MM.1S (cell line): ENCODE measurements around the gene FCRL5.

ENCODE experiments used
- EZH2 ChIP-seq: fragments of 300-600 bp; sonication (generic); optimal IDR thresholded peaks from 2 replicates; pipeline ENCODE3; 2017; ENCODE audit warnings: low read depth, mild to moderate bottlenecking, antibody characterized with exemption, low read length, mixed read lengths
- EZH2phosphoT487 ChIP-seq: fragments of 300-600 bp; sonication (generic); IDR thresholded peaks from 2 replicates; pipeline ENCODE4 v1.6.1; 2018; ENCODE audit warnings: antibody characterized with exemption, low read length
- TF ChIP-seq, protein P1 (sequence below): fragments of 300-600 bp; sonication (generic); IDR thresholded peaks from 2 replicates; pipeline ENCODE4 v1.5.1; 2016; ENCODE audit warnings: antibody characterized with exemption, low read length, mixed read lengths

DNA sequence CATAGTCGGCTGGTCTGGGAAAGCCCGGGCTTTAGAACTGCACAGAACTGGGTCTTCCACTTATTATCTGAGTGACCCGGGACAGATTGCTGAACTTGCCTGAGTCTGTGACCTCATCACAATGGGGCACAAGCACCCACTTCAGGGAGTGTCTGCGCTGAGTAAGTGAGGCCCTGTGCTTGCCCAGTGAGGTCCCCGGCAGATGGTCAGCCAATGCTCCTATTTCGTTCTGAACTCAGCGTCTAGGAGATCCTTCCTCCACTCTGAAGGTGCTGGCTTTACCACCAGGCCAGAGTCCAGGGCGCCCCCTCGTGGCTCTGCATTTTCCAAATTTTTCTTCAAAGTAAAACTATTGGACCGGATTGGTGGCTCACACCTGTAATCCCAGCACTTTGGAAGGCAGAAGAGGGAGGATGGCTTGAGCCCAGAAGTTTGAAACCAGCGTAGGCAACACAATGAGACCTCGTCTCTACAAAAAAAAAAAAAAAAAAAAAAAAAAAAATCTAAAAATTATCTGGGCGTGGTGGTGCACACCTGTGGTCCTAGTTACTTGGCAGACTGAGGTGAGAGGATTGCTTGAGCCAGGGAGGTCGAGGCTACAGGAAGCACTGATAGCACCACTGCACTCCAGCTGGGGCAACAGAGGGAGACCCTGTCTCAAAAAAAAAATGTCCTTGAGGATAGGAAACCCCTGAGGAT, 61.7 kb downstream of the FCRL5 start:
- TF ChIP-seq, protein P1, sequence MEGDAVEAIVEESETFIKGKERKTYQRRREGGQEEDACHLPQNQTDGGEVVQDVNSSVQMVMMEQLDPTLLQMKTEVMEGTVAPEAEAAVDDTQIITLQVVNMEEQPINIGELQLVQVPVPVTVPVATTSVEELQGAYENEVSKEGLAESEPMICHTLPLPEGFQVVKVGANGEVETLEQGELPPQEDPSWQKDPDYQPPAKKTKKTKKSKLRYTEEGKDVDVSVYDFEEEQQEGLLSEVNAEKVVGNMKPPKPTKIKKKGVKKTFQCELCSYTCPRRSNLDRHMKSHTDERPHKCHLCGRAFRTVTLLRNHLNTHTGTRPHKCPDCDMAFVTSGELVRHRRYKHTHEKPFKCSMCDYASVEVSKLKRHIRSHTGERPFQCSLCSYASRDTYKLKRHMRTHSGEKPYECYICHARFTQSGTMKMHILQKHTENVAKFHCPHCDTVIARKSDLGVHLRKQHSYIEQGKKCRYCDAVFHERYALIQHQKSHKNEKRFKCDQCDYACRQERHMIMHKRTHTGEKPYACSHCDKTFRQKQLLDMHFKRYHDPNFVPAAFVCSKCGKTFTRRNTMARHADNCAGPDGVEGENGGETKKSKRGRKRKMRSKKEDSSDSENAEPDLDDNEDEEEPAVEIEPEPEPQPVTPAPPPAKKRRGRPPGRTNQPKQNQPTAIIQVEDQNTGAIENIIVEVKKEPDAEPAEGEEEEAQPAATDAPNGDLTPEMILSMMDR, result peak; percentile 82
- TF ChIP-seq EZH2, result no peak
- TF ChIP-seq EZH2phosphoT487, result no peak
